Activated T-helper 2 cell treated with anti-CD3 and anti-CD28 coated beads, Interferon-gamma antibody, Interleukin-2, Interleukin-4, amounts not matched to agents 10 μg/mL and 5 μg/mL and 100 μg/mL, durations not matched to agents 14 hours and 24 hours and 36 hours (primary cell): ENCODE data around the gene ITGB7. TPM values are rescaled to one million over a fixed set of nuclear protein-coding genes. Genes with fewer than 3 reads are reported as not detected.
A peak's percentile ranks its signal among the peaks of the same experiment; 100 is the strongest.

ENCODE experiments used
- DNase-seq: peaks from one replicate; pipeline ENCODE4 v3.0.0; 2021; ENCODE audit warnings: low spot score
- H3K27ac Mint-ChIP-seq: one replicate; pipeline ENCODE4 v1.8.0; 2021; ENCODE audit warnings: mixed read lengths
- H3K27me3 Mint-ChIP-seq: one replicate; pipeline ENCODE4 v1.8.0; 2021; ENCODE audit warnings: low read depth, mixed read lengths
- H3K36me3 Mint-ChIP-seq: one replicate; pipeline ENCODE4 v1.8.0; 2021; ENCODE audit warnings: low read depth, mixed read lengths
- H3K4me1 Mint-ChIP-seq: one replicate; pipeline ENCODE4 v1.8.0; 2021; ENCODE audit warnings: low read depth, mixed read lengths
- H3K4me3 Mint-ChIP-seq: one replicate; pipeline ENCODE4 v1.8.0; 2021; ENCODE audit warnings: low read depth, mild to moderate bottlenecking, moderate library complexity, mixed read lengths
- H3K9me3 Mint-ChIP-seq: one replicate; pipeline ENCODE4 v1.8.0; 2021; ENCODE audit warnings: mixed read lengths
- intact Hi-C: fragments of 100-400 bp; cut with micrococcal nuclease; formaldehyde crosslinking; loops from one replicate; pipeline ENCODE4 v1.15.1; 2023
- total RNA-seq: library from RNA; stranded (reverse); gene quantifications from 2 replicates; pipeline ENCODE4 v1.2.3, GENCODE V29; 2022

Gene ITGB7
- total RNA-seq, 1 donor from 2014 or later: 208 TPM

DNA sequence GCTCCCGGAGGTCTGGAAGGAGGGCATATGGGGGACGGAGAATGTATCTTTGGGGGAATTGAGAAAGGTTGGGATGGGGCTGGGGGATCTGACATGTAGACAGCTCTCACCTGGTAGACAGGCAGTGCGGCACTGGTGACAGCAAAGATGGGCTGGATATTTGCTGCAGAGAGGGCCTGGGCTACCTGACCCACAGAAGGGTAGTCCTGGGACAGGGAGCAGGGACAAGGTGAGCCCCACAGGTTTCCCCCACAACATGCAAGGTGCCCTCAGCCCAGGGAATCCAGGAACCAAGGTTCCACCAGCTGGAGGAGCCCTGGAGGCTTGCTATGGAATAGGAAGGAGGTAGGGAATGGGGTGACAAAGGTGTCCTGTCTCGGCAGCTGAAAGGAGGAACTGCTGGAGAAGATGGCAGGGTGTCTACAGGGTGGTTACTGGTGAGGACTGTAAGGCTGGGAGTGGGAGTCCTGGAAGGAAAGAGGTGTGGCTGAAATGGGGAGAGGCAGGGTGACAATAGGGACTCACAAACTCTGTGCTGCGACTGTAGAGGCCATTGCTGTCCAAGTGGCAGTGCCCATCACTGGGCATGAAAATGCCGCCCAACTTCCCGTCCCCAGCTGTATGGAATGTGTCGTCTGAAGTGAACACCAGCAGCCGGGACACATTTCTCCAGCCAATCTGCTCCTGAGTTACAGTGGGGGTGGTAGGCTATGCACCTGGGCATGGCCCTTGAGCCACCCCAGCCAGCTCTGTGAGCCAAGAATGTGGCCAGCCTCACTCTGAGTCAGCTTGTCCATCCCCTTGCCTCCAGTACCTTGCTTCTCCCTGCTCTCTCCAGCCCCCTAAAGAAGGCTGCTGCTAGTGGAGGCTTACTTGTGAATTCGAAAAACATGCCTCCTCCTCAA, 11.3 kb downstream of the ITGB7 start:
- Mint-ChIP-seq H3K4me3 (no peak overlapping the region), H3K27me3 (no peaks in the 10 kb centered on the region), H3K36me3 (peaks cover 75% of the 10 kb centered on the region), H3K9me3 (no peaks in the 10 kb centered on the region), H3K27ac (no peak overlapping the region), H3K4me1 (peaks cover 31% of the 10 kb centered on the region)
- no peak for DNase-seq
- intact Hi-C loops: no loop called here

DNA sequence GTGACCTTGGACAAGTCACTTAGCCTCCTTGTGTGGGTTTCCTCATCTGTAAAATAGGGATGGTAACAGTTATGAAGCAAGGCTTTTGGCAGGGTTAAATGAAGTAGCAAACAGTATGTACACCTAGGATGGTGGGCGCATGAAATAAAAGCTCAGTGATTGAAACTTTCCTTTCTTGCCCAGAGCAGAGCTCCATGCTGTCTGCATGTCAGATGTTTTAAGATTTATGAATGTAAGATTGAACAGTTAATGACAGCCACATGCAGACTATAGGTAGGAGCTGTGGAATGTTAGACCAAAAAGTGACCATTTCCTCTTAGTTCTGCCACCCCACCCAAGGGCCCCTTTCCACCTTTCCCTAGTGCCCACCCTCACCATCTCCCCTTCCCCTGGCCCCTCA, 12.1 kb downstream of the ITGB7 start:
- intact Hi-C loops: no loop called here
- no peak overlapping the region for H3K4me3 Mint-ChIP-seq
- H3K27ac Mint-ChIP-seq: no peak overlapping the region
- H3K36me3 Mint-ChIP-seq: peaks cover 76% of the 10 kb centered on the region
- no peak for DNase-seq
- peaks cover 26% of the 10 kb centered on the region for H3K4me1 Mint-ChIP-seq
- no peaks in the 10 kb centered on the region for H3K9me3 Mint-ChIP-seq
- H3K27me3 Mint-ChIP-seq: no peaks in the 10 kb centered on the region

DNA sequence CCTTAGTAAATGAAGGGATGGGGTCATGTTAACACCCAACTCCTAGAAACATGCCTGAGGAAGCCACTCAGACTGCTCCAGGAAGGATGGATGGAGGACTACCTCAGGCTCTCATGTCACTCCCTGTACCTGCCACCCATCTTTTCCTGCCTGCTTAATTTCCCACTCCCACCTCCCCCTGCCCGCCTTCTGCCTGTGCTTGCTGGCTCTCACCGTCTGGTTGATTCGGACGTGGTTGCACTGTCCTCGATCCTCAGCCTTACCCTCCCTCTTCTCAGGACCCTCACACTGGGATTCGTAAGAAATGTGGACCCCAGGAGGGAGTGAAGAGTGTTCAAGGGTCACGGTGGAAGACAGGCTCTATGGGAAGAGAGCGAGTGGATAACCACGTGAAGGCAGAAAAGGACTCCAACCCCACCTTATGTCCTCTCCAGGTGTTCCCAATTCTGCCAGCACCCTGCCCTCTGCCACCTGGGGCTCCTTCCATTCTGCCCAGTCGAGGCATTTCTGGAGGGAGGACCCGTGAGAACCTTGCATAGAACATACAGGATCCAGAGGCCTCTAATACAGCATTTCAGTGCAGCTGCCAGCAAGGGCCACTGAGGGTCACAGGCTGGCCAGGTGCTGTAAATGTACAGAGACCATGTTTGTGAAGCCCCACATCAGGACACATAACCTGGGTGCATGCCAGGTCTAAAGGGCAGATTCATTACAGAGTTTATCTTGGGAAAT, 12.9 kb downstream of the ITGB7 start:
- peaks cover 22% of the 10 kb centered on the region for H3K4me1 Mint-ChIP-seq
- no peak for DNase-seq
- no peak overlapping the region for H3K4me3 Mint-ChIP-seq
- no peaks in the 10 kb centered on the region for H3K27me3 Mint-ChIP-seq
- H3K9me3 Mint-ChIP-seq: no peaks in the 10 kb centered on the region
- intact Hi-C loops: no loop called here
- H3K27ac Mint-ChIP-seq: no peak overlapping the region
- H3K36me3 Mint-ChIP-seq: peaks cover 82% of the 10 kb centered on the region

DNA sequence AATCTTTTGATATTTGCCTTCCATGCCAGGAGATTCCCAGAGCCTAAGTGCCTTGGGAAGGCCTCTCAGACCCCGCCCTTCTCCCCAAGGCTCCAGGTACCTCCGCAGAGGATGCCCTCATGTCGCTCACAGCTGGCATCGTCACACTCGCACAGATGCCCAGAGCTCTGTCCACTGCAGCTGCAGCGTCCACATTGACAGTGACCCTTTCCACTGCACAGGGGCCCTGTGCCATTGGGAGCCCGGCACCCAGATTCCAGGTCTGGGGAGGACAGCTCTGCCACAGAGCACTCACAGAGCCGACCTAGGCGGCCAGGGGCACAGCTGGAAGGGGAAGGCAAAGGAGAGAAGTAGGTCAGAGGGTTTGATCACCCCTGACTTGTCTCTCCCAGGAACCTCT, 14.0 kb downstream of the ITGB7 start:
- Mint-ChIP-seq H3K27me3 (no peaks in the 10 kb centered on the region), H3K36me3 (peaks cover 85% of the 10 kb centered on the region), H3K27ac (peak overlapping the region; percentile 62), H3K9me3 (no peaks in the 10 kb centered on the region), H3K4me3 (no peak overlapping the region), H3K4me1 (peaks cover 12% of the 10 kb centered on the region)
- intact Hi-C loops: no loop called here
- no peak for DNase-seq

DNA sequence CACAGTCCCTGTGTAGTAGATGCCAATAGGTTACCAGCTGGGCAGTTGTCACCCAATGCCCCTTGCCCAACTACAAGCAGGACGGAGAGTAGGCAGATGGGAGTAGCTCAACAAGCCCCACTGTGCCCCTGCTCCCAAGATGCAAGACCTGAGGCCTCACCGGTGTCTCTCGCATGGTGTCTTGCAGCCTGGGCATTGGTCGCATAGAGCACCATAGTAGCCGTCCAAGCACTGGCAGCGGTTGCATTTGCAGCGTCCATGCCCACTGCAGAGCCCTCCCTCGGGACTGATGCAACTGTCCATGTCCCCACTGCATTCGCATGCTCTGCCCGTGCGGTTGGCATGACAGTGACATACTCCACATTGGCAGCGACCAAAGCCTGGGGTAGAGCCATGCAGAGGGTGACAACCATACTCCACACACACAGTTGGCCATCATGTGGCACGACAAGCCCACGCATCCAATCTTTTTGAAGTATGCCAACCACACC, 14.5 kb downstream of the ITGB7 start:
- H3K27me3 Mint-ChIP-seq: no peaks in the 10 kb centered on the region
- no peak for DNase-seq
- H3K4me1 Mint-ChIP-seq: peaks cover 11% of the 10 kb centered on the region
- H3K27ac Mint-ChIP-seq: no peak overlapping the region
- peaks cover 87% of the 10 kb centered on the region for H3K36me3 Mint-ChIP-seq
- H3K4me3 Mint-ChIP-seq: no peak overlapping the region
- intact Hi-C loops: no loop called here
- H3K9me3 Mint-ChIP-seq: no peaks in the 10 kb centered on the region

DNA sequence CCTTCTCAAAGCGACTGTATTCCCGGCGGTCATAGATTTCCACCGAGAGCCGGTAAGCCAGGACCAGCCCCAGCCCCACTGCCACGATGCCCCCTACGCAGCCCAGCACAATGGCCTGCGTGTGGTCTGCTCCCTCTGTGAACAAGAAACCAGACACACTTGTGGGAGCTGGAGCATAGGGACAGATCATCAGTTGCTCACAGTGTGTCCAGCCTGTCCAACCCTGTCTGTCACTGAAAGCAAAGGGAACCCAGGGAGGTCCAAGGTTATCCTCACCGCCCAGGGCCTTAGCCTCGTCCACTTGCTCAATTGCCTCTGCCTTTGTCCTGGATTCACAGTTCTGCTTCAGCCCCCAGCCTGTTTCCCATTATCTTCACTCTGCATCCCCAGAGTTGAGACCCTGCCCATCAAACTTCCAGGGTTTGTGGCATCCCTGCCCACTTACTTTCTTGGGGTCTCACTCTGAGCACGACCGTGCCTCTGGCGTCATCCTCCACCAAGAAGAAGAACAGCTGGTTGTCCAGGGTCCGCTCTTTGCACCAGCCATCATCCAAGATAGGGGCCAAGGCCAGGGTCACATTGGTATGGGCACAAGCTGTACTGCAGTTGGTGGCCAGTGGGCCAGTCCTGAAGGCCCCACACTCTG, 15.0 kb downstream of the ITGB7 start:
- Mint-ChIP-seq H3K36me3 (peaks cover 89% of the 10 kb centered on the region), H3K27me3 (no peaks in the 10 kb centered on the region), H3K4me3 (no peak overlapping the region), H3K27ac (no peak overlapping the region), H3K9me3 (no peaks in the 10 kb centered on the region), H3K4me1 (peaks cover 11% of the 10 kb centered on the region)
- no peak for DNase-seq
- intact Hi-C loops: no loop called here

DNA sequence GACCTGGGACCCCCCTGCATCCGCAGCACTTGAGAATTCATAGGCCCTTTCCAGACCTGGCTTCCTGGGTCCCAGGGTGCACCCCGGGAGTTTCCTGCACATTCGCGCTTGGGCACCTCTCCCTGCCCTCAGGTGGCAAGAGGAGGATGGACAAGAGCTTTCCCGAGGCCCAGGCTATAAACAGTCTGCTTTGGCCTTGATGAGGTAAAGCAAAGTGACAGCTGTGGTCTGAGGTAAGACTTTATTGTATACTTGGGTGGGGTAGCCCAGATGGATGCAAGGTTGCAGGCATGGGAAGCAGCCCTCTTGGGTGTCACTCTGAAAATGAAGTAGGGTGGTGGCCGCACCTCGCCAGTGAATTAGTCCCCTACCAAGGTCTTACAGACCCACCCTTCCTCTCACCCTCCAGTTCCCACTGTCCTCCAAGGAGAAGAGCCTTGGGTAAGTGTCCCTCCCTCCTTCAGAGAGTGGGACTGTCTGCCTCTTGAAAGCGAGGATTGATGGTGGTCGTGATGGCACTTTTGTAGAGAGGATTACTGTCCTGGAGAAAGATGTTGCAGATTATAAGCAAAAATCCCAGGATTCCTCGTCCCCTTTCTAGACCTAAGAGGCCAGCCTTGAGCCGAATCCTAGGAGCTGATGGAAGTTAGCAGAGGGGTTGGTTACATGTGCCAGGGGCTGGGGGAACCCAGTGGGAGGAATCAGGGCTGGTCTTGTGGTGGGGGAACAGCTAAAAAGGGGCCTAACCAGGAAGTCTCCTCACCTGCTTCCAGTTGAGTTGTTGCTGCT, 15.8 kb downstream of the ITGB7 start:
- no peaks in the 10 kb centered on the region for H3K9me3 Mint-ChIP-seq
- no peak overlapping the region for H3K4me3 Mint-ChIP-seq
- H3K4me1 Mint-ChIP-seq: peaks cover 11% of the 10 kb centered on the region
- peak overlapping the region; percentile 22 for H3K27ac Mint-ChIP-seq
- H3K27me3 Mint-ChIP-seq: no peaks in the 10 kb centered on the region
- DNase-seq: no peak
- intact Hi-C loops: no loop called here
- peaks cover 89% of the 10 kb centered on the region for H3K36me3 Mint-ChIP-seq

DNA sequence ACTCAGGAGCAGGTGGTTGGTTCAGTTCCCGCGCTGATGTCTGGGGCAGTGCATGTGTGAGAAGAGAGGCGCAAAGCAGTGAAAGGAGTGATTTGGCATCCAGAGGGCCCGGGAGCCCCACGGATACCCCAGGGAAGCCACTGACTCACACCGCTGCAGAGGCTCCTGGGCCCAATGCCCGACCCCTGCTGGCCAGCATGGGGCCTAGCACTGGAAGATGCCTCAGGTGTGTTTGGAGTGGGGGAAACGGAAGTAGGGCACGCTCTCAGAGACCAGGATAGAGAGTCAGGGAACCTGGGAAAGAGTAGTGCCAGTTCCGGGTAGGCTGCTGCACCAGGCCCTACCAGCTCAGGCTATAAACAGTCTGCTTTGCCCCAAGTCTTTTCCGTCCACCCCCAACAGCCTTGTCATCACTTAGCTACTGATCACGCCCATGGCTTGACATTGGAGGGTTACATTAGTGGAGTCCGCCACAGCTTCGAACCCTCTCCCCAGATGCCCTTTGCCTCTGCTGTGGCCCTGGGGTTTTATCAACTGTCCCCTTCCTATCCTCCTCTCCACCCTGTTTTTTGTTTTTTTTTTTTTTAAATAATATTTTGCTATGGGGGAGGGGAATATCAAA, 16.8 kb downstream of the ITGB7 start:
- no peak overlapping the region for H3K27ac Mint-ChIP-seq
- intact Hi-C loops: loop anchor here (1.0 kb wide), 1 partner anchor 31 kb away; no protein-coding TSS in a partner anchor
- DNase-seq: no peak
- no peaks in the 10 kb centered on the region for H3K27me3 Mint-ChIP-seq
- H3K9me3 Mint-ChIP-seq: no peaks in the 10 kb centered on the region
- H3K4me1 Mint-ChIP-seq: peaks cover 12% of the 10 kb centered on the region
- H3K4me3 Mint-ChIP-seq: no peak overlapping the region
- H3K36me3 Mint-ChIP-seq: peaks cover 89% of the 10 kb centered on the region

DNA sequence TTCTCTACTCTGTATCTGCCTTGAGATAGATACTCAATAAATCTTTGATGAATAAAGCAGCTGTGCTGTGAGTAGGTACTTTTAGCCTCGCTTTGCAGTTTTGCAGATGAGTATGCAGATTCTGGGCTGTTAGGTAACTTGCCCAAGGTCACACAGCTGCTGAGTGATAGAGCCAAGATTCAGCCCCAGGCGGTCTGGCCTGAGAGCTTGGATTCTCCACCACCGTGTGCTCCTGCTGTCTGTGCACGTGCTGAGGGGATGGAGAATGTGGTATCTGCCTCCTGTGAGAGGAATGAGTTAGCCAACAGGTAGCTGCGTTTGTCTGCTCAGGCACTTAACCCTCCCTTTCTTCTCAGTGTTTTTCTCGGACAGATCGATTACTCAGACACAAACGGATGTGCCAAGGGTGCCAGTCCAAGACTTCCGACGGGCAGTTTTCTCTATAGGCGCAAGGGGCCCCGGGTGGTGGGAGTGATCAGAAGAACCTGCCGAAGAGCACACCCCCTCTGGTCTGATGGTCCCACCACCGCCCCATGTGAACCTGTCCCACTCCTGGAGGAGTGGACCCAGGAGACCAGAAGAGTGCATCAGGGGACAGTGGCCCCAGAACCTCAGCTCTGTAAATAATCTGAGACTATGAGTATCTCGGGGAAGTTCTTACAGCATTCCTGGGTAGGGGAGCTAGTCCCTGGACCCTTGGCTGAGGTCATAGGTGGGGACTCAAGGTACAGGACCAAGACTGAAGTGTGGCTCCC, 19.7 kb downstream of the ITGB7 start:
- H3K27ac Mint-ChIP-seq: no peak overlapping the region
- H3K4me1 Mint-ChIP-seq: peaks cover 26% of the 10 kb centered on the region
- intact Hi-C loops: no loop called here
- H3K4me3 Mint-ChIP-seq: no peak overlapping the region
- H3K27me3 Mint-ChIP-seq: no peaks in the 10 kb centered on the region
- DNase-seq: no peak
- no peaks in the 10 kb centered on the region for H3K9me3 Mint-ChIP-seq
- peaks cover 90% of the 10 kb centered on the region for H3K36me3 Mint-ChIP-seq

DNA sequence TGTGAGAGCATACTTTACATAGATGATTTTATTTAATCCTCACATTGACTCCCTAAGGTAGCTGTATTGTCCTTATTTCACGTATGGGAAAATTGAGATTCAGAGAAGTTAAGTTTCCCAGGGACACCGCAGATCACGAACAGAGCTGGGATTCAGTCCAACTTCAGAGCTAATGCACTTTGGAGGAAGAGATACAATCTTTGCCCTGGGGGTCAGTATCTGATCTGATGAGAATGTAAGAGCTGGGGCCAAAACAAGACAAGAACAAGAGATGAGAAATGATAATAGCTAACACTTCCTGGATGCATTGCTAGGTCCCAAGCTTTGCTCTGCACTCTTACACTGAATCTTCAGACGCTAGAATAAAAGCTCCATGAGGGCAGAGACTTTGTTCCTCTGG, 20.3 kb downstream of the ITGB7 start:
- no peak overlapping the region for H3K27ac Mint-ChIP-seq
- no peaks in the 10 kb centered on the region for H3K9me3 Mint-ChIP-seq
- no peak for DNase-seq
- no peaks in the 10 kb centered on the region for H3K27me3 Mint-ChIP-seq
- peaks cover 90% of the 10 kb centered on the region for H3K36me3 Mint-ChIP-seq
- peaks cover 31% of the 10 kb centered on the region for H3K4me1 Mint-ChIP-seq
- intact Hi-C loops: no loop called here
- no peak overlapping the region for H3K4me3 Mint-ChIP-seq

DNA sequence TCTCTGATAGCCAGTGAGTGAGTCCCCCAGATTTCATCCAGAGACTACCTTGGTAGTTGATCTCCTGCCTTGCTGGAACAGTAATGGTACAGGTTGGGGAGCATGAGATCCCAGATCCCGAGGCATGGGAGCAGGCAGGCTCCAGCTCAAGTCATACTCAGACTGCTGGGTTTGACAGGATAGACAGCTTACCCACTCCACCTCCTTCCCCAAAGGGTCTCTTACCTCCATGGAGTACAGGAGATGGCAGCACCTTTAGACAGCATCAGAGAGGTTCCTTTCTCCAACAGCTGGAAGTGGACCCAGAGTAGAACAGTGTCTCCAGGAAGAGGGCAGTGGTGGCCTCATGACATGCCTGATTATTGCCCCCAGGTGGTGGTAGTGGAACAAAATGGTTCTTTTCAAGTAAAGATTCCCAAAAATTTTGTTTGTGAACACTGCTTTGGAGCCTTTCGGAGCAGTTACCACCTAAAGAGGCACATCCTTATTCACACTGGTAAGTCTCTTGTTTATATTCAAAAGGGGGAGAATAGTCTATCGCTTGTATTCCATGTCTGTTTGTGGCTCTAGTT, 21.4 kb downstream of the ITGB7 start:
- Mint-ChIP-seq H3K4me3 (no peak overlapping the region), H3K36me3 (peaks cover 88% of the 10 kb centered on the region), H3K4me1 (peaks cover 31% of the 10 kb centered on the region), H3K27ac (no peak overlapping the region), H3K27me3 (no peaks in the 10 kb centered on the region), H3K9me3 (no peaks in the 10 kb centered on the region)
- intact Hi-C loops: no loop called here
- no peak for DNase-seq
